Liver (tissue), 9 donors: ENCODE results near the gene OR10G3. TPM values are rescaled to one million over a fixed set of nuclear protein-coding genes. Genes with fewer than 3 reads are reported as not detected.

Experiments used
- DNase-seq: peaks from one replicate; pipeline ENCODE4 v3.0.0-alpha.2; 2017; ENCODE audit warnings: low spot score
- H3K27ac ChIP-seq, 2 donors: one replicate each; pipeline ENCODE4 v1.7.0; 2013; ENCODE audit warnings: inconsistent platforms in 2 of 2, low read length in 2 of 2, control low read depth in 1 of 2, low read depth in 1 of 2, mild to moderate bottlenecking in 1 of 2
- H3K27me3 ChIP-seq, 4 donors: one replicate each; pipeline versions ENCODE4 v1.6.1 to v1.7.0; 2013; ENCODE audit warnings: low read length in 3 of 4, inconsistent platforms in 1 of 4, mild to moderate bottlenecking in 1 of 4, moderate library complexity in 1 of 4; ENCODE audit not compliant: control insufficient read depth in 4 of 4, insufficient read depth in 4 of 4
- H3K36me3 ChIP-seq, 4 donors: one replicate each; pipeline versions ENCODE4 v1.6.1 to v1.7.0; 2013; ENCODE audit warnings: low read length in 3 of 4, mild to moderate bottlenecking in 3 of 4, low read depth in 1 of 4, moderate library complexity in 1 of 4; ENCODE audit not compliant: control insufficient read depth in 4 of 4, insufficient read depth in 3 of 4
- H3K4me1 ChIP-seq, 4 donors: one replicate each; pipeline versions ENCODE4 v1.6.1 to v1.7.0; 2013; ENCODE audit warnings: low read length in 3 of 4, mild to moderate bottlenecking in 3 of 4, moderate library complexity in 1 of 4; ENCODE audit not compliant: control insufficient read depth in 4 of 4, insufficient read depth in 4 of 4
- H3K4me3 ChIP-seq, 3 donors: one replicate each; pipeline versions ENCODE4 v1.6.1 to v1.7.0; 2013; ENCODE audit warnings: low read length in 3 of 3, control low read depth in 1 of 3, low read depth in 1 of 3, mild to moderate bottlenecking in 1 of 3
- H3K9ac ChIP-seq, 2 donors: one replicate each; pipeline ENCODE4 v1.7.0; 2013; ENCODE audit warnings: low read length in 2 of 2, mild to moderate bottlenecking in 2 of 2, moderate library complexity in 2 of 2, control low read depth in 1 of 2, low read depth in 1 of 2
- H3K9me3 ChIP-seq, 4 donors: one replicate each; pipeline versions ENCODE4 v1.6.1 to v1.7.0; 2013; ENCODE audit warnings: low read length in 3 of 4; ENCODE audit not compliant: control insufficient read depth in 4 of 4
- ATF3 ChIP-seq: IDR thresholded peaks from 2 replicates; pipeline ENCODE4 v1.6.1; 2016; ENCODE audit warnings: antibody characterized with exemption
- CTCF ChIP-seq: fragments of 150-350 bp; IDR thresholded peaks from 2 replicates; pipeline ENCODE4 v1.5.1; 2017; ENCODE audit warnings: improper control_type of control experiment, low read depth, low read length; ENCODE audit not compliant: missing input control
- EGR1 ChIP-seq, 2 donors: IDR thresholded peaks; 2 replicates each; pipeline ENCODE4 v1.6.1; 2016 to 2018; ENCODE audit warnings: antibody characterized with exemption in 2 of 2, low read depth in 2 of 2
- GABPA ChIP-seq, 2 donors: IDR thresholded peaks in 1 of 2; conservative IDR thresholded peaks in 1 of 2; 2 replicates each; pipeline ENCODE4 v1.6.1; 2016; ENCODE audit warnings: antibody characterized with exemption in 2 of 2, mild to moderate bottlenecking in 1 of 2, moderate library complexity in 1 of 2
- HNF4A ChIP-seq, 2 donors: conservative IDR thresholded peaks; 2 replicates each; pipeline ENCODE4 v1.6.1; 2016; ENCODE audit warnings: antibody characterized with exemption in 2 of 2, mild to moderate bottlenecking in 2 of 2
- HNF4G ChIP-seq: IDR thresholded peaks from 2 replicates; pipeline ENCODE4 v1.6.1; 2016; ENCODE audit warnings: antibody characterized with exemption
- JUND ChIP-seq, 2 donors: IDR thresholded peaks; 2 replicates each; pipeline ENCODE4 v1.6.1; 2016; ENCODE audit warnings: antibody characterized with exemption in 2 of 2
- REST ChIP-seq: IDR thresholded peaks from 2 replicates; pipeline ENCODE4 v1.6.1; 2016; ENCODE audit warnings: antibody characterized with exemption, mild to moderate bottlenecking
- RXRA ChIP-seq, 2 donors: IDR thresholded peaks; 2 replicates each; pipeline ENCODE4 v1.6.1; 2017 to 2018; ENCODE audit warnings: antibody characterized with exemption in 2 of 2, mild to moderate bottlenecking in 1 of 2
- TAF1 ChIP-seq: conservative IDR thresholded peaks from 2 replicates; pipeline ENCODE4 v1.6.1; 2016; ENCODE audit warnings: antibody characterized with exemption, mild to moderate bottlenecking
- YY1 ChIP-seq: IDR thresholded peaks from 2 replicates; pipeline ENCODE4 v1.6.1; 2016; ENCODE audit warnings: antibody characterized with exemption, mild to moderate bottlenecking
- WGBS: extraction: QIAGEN DNeasy Blood & Tissue Kit; methylation state at CpG from one replicate; pipeline ENCODE4 v1.1.7; 2013; 5-methylcytosine and 5-hydroxymethylcytosine counted together
- polyA plus RNA-seq, 2 donors: library from polyadenylated mRNA; stranded (reverse) in 1 of 2; unstranded in 1 of 2; fragments of 200-250 nt in 1 of 2; fragments of >200 nt in 1 of 2; fragmentation: Nextera tagmentation in 1 of 2; extraction: Ambion mirVana in 1 of 2; gene quantifications; one replicate each; pipeline versions ENCODE4 v1.2.1 to v1.2.3, GENCODE V29; 2013 to 2015
- total RNA-seq, 2 donors: library from RNA; depleted of rRNA; stranded (reverse); fragments of >200 nt; gene quantifications; one replicate each; pipeline ENCODE4 v1.2.3, GENCODE V29; 2014
- donor health status: healthy.
- donor health status: healthy.
- donor health status: healthy.
- donor health status: healthy.
- donor health status: healthy.

Gene OR10G3
- total and polyA plus RNA-seq, 4 donors: not detected

- TF ChIP-seq JUND (IDR thresholded peaks at IDR 0.05) (no peak), RXRA (IDR thresholded peaks at IDR 0.05) (no peak), GABPA (IDR thresholded peaks at IDR 0.05 in 1 of 2, conservative IDR thresholded peaks at IDR 0.05 in 1 of 2) (no peak), YY1 (no peak), EGR1 (IDR thresholded peaks at IDR 0.05; ENCODE audit: low read depth in 2 of 2) (no peak), REST (no peak), HNF4G (no peak), HNF4A (conservative IDR thresholded peaks at IDR 0.05) (no peak), TAF1 (no peak), CTCF (no peak)
- Histone ChIP-seq H3K9ac (no peak overlapping the region), H3K9me3 (peaks cover 0 to 3% (median 0%) of the 10 kb centered on the region in 4 donors), H3K4me1 (peaks cover 0 to 2% (median 0%) of the 10 kb centered on the region in 4 donors), H3K36me3 (no peaks in the 10 kb centered on the region), H3K27ac (no peak overlapping the region), H3K4me3 (no peak overlapping the region), H3K27me3 (peaks cover 0 to 13% (median 2%) of the 10 kb centered on the region in 4 donors)
- no peak for DNase-seq
- 32% methylated on average over 6 of the region's 6 CpGs for WGBS
Measured at GRCh38 chr14:21535545-21536417, 44.1 kb downstream of the OR10G3 start.

GRCh38 chr14:21534576-21534975 lies 45.3 kb downstream of the OR10G3 start:
- Histone ChIP-seq H3K4me3 (no peak overlapping the region), H3K36me3 (no peaks in the 10 kb centered on the region), H3K27ac (no peak overlapping the region), H3K9me3 (peaks cover 0 to 3% (median 0%) of the 10 kb centered on the region in 4 donors), H3K9ac (no peak overlapping the region), H3K4me1 (peaks cover 0 to 2% (median 0%) of the 10 kb centered on the region in 4 donors), H3K27me3 (peaks cover 0 to 13% (median 2%) of the 10 kb centered on the region in 4 donors)
- TF ChIP-seq HNF4G: no peak
- DNase-seq: no peak
- WGBS: 80% methylated on average over 4 of the region's 4 CpGs

GRCh38 chr14:21533294-21533693 lies 46.6 kb downstream of the OR10G3 start:
- H3K9me3 ChIP-seq: peaks cover 0 to 3% (median 0%) of the 10 kb centered on the region in 4 donors
- no peak for DNase-seq
- H3K36me3 ChIP-seq: no peaks in the 10 kb centered on the region
- H3K4me1 ChIP-seq: peaks cover 0 to 2% (median 0%) of the 10 kb centered on the region in 4 donors
- TF ChIP-seq RXRA (IDR thresholded peaks at IDR 0.05) (no peak), TAF1 (no peak), ATF3 (no peak), HNF4A (conservative IDR thresholded peaks at IDR 0.05) (no peak)
- no peak overlapping the region for H3K9ac ChIP-seq
- H3K27ac ChIP-seq: no peak overlapping the region
- peaks cover 0 to 13% (median 2%) of the 10 kb centered on the region in 4 donors for H3K27me3 ChIP-seq
- H3K4me3 ChIP-seq: no peak overlapping the region
